HG03108 (cell line): ENCODE measurements around the gene RSPO1.

Experiments
- ATAC-seq: cut with Tn5 transposase; IDR thresholded peaks from one replicate; pipeline ENCODE4 v1.9.1; 2021; ENCODE audit warnings: moderate library complexity; ENCODE audit not compliant: unreplicated experiment

The RSPO1 gene

DNA sequence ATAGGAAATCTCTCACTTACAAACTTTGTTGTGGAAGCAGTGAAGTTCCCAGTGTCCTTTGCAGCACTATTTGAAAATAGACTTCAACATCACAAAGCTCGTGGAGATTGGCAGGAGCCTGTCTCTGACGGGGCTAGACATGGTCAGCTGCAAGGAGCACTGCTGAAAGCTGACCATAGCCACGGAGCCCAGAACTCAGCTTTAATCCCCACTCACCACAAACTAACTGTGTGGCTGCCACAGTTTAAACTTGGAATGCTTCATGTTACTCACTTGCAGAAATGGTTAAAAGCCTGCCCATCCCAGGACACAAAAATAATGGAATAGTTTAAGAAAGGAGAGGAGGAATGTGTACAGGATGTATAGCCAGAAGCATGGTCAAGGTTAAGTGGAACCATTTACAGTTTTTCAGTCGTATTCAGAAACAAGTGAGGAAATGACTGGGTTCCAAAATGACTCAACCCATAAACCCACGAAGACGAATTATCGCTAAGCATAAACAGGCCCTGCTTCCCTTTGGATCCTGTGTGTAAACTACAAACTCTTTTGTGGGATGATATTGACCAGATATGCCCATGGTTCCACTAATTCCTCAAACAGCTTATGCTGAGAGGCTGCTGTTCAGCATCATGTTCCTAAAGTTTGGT is 59.7 kb downstream of the RSPO1 start:
- ATAC-seq, result no peak

DNA sequence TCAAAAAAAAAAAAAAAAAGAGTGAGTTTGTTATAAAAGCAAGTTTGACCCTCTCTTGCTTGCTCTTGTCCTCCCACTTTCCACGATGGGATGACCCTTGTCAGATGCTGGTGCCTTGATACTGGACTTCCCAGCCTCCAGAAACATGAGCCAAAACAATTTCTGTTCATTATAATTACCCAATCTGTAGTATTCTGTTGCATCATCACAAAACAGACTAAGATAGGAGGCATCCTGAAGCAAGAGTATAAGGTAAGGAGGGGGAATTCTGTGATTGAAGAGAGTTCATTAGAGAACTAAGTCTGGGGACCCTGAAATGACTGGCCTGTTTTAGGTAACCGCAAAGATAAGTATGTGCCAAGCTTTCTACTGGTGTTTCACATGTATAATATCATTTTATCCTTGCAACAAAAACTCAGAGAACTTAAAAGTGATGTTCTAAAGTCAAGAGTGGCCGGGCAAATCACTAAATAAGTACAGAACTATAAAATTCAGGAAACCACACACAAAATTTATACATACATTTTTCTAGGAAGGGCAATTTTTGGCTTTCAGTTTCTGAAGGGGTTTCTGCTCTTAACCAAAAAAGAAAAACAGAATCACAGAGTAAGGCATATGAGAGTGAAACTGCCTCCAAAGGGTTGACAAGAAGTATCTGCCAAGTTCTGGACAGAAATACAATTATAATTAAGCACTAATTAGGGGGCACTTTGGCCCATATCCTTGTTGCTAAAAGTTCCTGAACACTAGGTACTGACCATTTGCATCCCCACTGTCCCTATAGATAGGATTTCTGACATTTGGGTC is 64.0 kb downstream of the RSPO1 start:
- ATAC-seq, result no peak

DNA sequence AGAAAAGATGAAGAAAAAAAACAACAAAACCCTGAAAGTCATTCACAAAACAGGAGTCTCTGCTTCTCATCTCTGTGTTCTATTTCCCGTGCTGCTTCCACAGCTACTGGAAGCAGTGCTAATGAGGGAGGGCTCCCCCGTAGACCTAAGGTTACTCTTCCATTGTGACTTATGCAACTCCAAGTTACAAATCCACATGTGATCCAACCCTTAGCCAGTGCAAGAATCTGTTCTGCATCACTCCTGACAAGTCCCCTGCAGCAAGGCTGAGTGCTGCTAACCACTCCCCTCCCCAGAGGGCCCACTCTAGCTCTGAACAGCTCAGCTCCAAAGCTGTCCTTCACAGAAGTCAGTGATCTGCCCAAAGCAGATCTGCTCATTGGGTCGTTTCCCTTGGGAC is 67.7 kb downstream of the RSPO1 start:
- no peak for ATAC-seq

DNA sequence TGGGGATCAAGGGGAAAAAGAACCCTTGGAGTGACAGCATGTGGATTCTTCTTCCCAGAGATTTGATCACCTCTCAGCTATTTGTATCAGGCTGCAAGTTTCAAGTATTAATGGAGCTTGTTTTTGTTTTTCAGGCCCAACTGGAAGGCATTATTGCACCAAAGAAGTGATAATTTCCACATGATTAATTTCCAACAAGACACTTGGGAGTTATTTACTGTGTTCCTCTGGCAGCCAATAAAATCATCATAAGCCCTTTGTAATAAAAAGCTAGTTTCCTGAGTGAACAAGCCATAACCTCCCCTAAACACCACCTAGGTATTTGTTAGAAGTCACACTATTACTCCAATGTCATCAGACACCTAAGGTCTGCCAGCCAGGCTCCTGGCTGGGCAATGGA is 69.8 kb downstream of the RSPO1 start:
- ATAC-seq, result no peak

DNA sequence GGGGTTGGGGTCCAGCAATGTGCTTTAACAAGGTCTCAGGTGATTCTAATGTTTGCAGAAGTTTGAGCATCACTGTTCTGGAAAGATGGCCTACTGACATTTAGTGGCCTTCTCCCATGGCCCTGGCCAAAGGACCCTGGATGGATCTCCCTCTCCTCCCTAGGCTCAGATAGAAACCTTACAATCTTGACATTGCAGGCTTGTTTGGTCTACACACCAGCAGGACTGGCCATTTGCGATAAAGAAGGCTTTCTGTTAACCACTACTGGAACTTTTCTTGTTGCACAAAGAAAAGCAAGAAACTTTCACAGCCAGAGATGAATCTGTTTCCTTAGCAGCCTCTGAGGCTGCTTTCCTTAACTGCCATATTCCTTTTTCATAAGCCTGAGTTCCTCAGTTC is 71.7 kb downstream of the RSPO1 start:
- ATAC-seq, result no peak
